Measurements from ENCODE around the gene SPATS2L.

SPATS2L gene

GRCh38 chr2:200364620-200365019, 58.1 kb downstream of the SPATS2L start:
- no peak overlapping the region for H3K4me2 ChIP-seq (ENCODE audit: low read depth, low read length, poor library complexity, severe bottlenecking)
- TF ChIP-seq CTCF (conservative IDR thresholded peaks at IDR 0.05; ENCODE audit: low read length) (no peak), EZH2phosphoT487 (IDR thresholded peaks at IDR 0.05; ENCODE audit: borderline replicate concordance) (no peak)
- H3K4me1 ChIP-seq (ENCODE audit: insufficient read depth, low read length, poor library complexity, severe bottlenecking): no peaks in the 10 kb centered on the region
- H3K4me3 ChIP-seq (ENCODE audit: low read length, poor library complexity, severe bottlenecking): no peak overlapping the region
- no peaks in the 10 kb centered on the region for H3K9me2 ChIP-seq (replicated peaks; ENCODE audit: low read depth, low read length)
- H3K27me3 ChIP-seq (ENCODE audit: insufficient read depth, low read length, poor library complexity, severe bottlenecking): no peaks in the 10 kb centered on the region
- H3F3A ChIP-seq (ENCODE audit: low read depth): no peaks in the 10 kb centered on the region
- H3K9ac ChIP-seq (ENCODE audit: low read depth, low read length, poor library complexity, severe bottlenecking): no peak overlapping the region
- no peaks in the 10 kb centered on the region for H4K20me1 ChIP-seq (ENCODE audit: insufficient read depth, low read length, poor library complexity, severe bottlenecking)
- no peaks in the 10 kb centered on the region for H3K79me2 ChIP-seq (ENCODE audit: insufficient read depth, low read length)
- no peak overlapping the region for H2AFZ ChIP-seq (ENCODE audit: low read length)
- no peaks in the 10 kb centered on the region for H3K36me3 ChIP-seq (ENCODE audit: insufficient read depth, low read length)
- no peaks in the 10 kb centered on the region for H3K9me3 ChIP-seq (ENCODE audit: insufficient read depth, low read depth, low read length)

GRCh38 chr2:200365209-200365608, 58.7 kb downstream of the SPATS2L start:
- no peaks in the 10 kb centered on the region for H3K36me3 ChIP-seq (ENCODE audit: insufficient read depth, low read length)
- no peaks in the 10 kb centered on the region for H3K9me2 ChIP-seq (replicated peaks; ENCODE audit: low read depth, low read length)
- no peaks in the 10 kb centered on the region for H4K20me1 ChIP-seq (ENCODE audit: insufficient read depth, low read length, poor library complexity, severe bottlenecking)
- no peak overlapping the region for H3K9ac ChIP-seq (ENCODE audit: low read depth, low read length, poor library complexity, severe bottlenecking)
- no peak overlapping the region for H3K4me3 ChIP-seq (ENCODE audit: low read length, poor library complexity, severe bottlenecking)
- no peaks in the 10 kb centered on the region for H3K9me3 ChIP-seq (ENCODE audit: insufficient read depth, low read depth, low read length)
- no peak overlapping the region for H2AFZ ChIP-seq (ENCODE audit: low read length)
- H3K79me2 ChIP-seq (ENCODE audit: insufficient read depth, low read length): no peaks in the 10 kb centered on the region
- no peak overlapping the region for H3K4me2 ChIP-seq (ENCODE audit: low read depth, low read length, poor library complexity, severe bottlenecking)
- no peaks in the 10 kb centered on the region for H3K4me1 ChIP-seq (ENCODE audit: insufficient read depth, low read length, poor library complexity, severe bottlenecking)
- TF ChIP-seq CTCF (conservative IDR thresholded peaks at IDR 0.05; ENCODE audit: low read length) (no peak), EZH2phosphoT487 (IDR thresholded peaks at IDR 0.05; ENCODE audit: borderline replicate concordance) (no peak)
- no peaks in the 10 kb centered on the region for H3F3A ChIP-seq (ENCODE audit: low read depth)
- H3K27me3 ChIP-seq (ENCODE audit: insufficient read depth, low read length, poor library complexity, severe bottlenecking): no peaks in the 10 kb centered on the region

GRCh38 chr2:200367155-200367554, 60.7 kb downstream of the SPATS2L start:
- H3K4me2 ChIP-seq (ENCODE audit: low read depth, low read length, poor library complexity, severe bottlenecking): no peak overlapping the region

More at GRCh38 chr2:200367155-200367554, 60.7 kb downstream of the SPATS2L start:
- H3K79me2 ChIP-seq (ENCODE audit: insufficient read depth, low read length): no peaks in the 10 kb centered on the region
- no peaks in the 10 kb centered on the region for H3K27me3 ChIP-seq (ENCODE audit: insufficient read depth, low read length, poor library complexity, severe bottlenecking)
- no peak overlapping the region for H2AFZ ChIP-seq (ENCODE audit: low read length)
- H4K20me1 ChIP-seq (ENCODE audit: insufficient read depth, low read length, poor library complexity, severe bottlenecking): no peaks in the 10 kb centered on the region
- no peaks in the 10 kb centered on the region for H3K9me2 ChIP-seq (replicated peaks; ENCODE audit: low read depth, low read length)
- no peaks in the 10 kb centered on the region for H3K9me3 ChIP-seq (ENCODE audit: insufficient read depth, low read depth, low read length)
- TF ChIP-seq CTCF (conservative IDR thresholded peaks at IDR 0.05; ENCODE audit: low read length): no peak
- no peak for TF ChIP-seq EZH2phosphoT487 (IDR thresholded peaks at IDR 0.05; ENCODE audit: borderline replicate concordance)
- H3F3A ChIP-seq (ENCODE audit: low read depth): no peaks in the 10 kb centered on the region
- H3K9ac ChIP-seq (ENCODE audit: low read depth, low read length, poor library complexity, severe bottlenecking): no peak overlapping the region
- H3K36me3 ChIP-seq (ENCODE audit: insufficient read depth, low read length): no peaks in the 10 kb centered on the region
- no peak overlapping the region for H3K4me3 ChIP-seq (ENCODE audit: low read length, poor library complexity, severe bottlenecking)
- no peaks in the 10 kb centered on the region for H3K4me1 ChIP-seq (ENCODE audit: insufficient read depth, low read length, poor library complexity, severe bottlenecking)

Measured in Loucy (cell line).